HG03045 (cell line): ENCODE results near the gene AP4B1.
"Not testable (repeated sequence)": the region's sequence is repeated elsewhere in the genome, so short reads cannot be mapped to it uniquely, and the experiment has no call there.

Experiments used
- ATAC-seq: cut with Tn5 transposase; IDR thresholded peaks from one replicate; pipeline ENCODE4 v1.9.1; 2021; ENCODE audit warnings: mild to moderate bottlenecking, moderate library complexity; ENCODE audit not compliant: unreplicated experiment

Gene AP4B1

GRCh38 chr1:113859478-113860175 is 45.0 kb downstream of the AP4B1 start:
- peak; percentile 83 for ATAC-seq

- no peak for ATAC-seq
Observed at GRCh38 chr1:113858982-113859381, 45.6 kb downstream of the AP4B1 start.

- ATAC-seq, result no peak
Observed at GRCh38 chr1:113858418-113858817, 46.2 kb downstream of the AP4B1 start.

GRCh38 chr1:113857776-113858175 is 46.8 kb downstream of the AP4B1 start:
- ATAC-seq, result no peak

GRCh38 chr1:113856401-113856790 is 48.2 kb downstream of the AP4B1 start:
- ATAC-seq, result no peak

GRCh38 chr1:113855630-113856400 is 48.8 kb downstream of the AP4B1 start:
- no peak for ATAC-seq

GRCh38 chr1:113854234-113854633 is 50.4 kb downstream of the AP4B1 start:
- no peak for ATAC-seq

- ATAC-seq, result not testable (repeated sequence)
Observed at GRCh38 chr1:113852694-113853093, 51.9 kb downstream of the AP4B1 start.

- no peak for ATAC-seq
Observed at GRCh38 chr1:113850127-113850796, 54.3 kb downstream of the AP4B1 start.

GRCh38 chr1:113849072-113849471 is 55.5 kb downstream of the AP4B1 start:
- ATAC-seq, result no peak

- no peak for ATAC-seq
Observed at GRCh38 chr1:113846391-113847035, 58.1 kb downstream of the AP4B1 start.
